BLaER1 treated with 17β-estradiol and CSF1 and Interleukin-3, amounts not matched to agents 10 nM and 100 nM (cell line): ENCODE measurements around the gene ONECUT1.

Experiments
- H3K27ac ChIP-seq, 11 experiments: shearing (Covaris generic); formaldehyde crosslinking; 2 replicates each; pipeline ENCODE4 v1.8.1; 2022
- H3K27me3 ChIP-seq, 11 experiments: shearing (Covaris generic); formaldehyde crosslinking; 2 replicates each; pipeline ENCODE4 v1.8.1; 2022
- H3K36me3 ChIP-seq, 11 experiments: shearing (Covaris generic); formaldehyde crosslinking; 2 replicates each; pipeline ENCODE4 v1.8.1; 2022
- H3K4me1 ChIP-seq, 10 experiments: shearing (Covaris generic); formaldehyde crosslinking; 2 replicates each; pipeline ENCODE4 v1.8.1; 2022
- H3K4me2 ChIP-seq, 11 experiments: shearing (Covaris generic); formaldehyde crosslinking; 2 replicates each; pipeline ENCODE4 v1.8.1; 2022
- H3K4me3 ChIP-seq, 10 experiments: shearing (Covaris generic); formaldehyde crosslinking; 2 replicates each; pipeline ENCODE4 v1.8.1; 2022
- H3K9ac ChIP-seq, 11 experiments: shearing (Covaris generic); formaldehyde crosslinking; 2 replicates each; pipeline ENCODE4 v1.8.1; 2022
- H3K9me3 ChIP-seq, 11 experiments: shearing (Covaris generic); formaldehyde crosslinking; replicated peaks in 1 of 11; 2 replicates each; pipeline ENCODE4 v1.8.1; 2022
- H4K20me1 ChIP-seq, 11 experiments: shearing (Covaris generic); formaldehyde crosslinking; 2 replicates each; pipeline ENCODE4 v1.8.1; 2022
- Cebpa-rat ChIP-seq, 11 experiments: shearing (Covaris generic); IDR thresholded peaks; 2 replicates each; pipeline ENCODE4 v1.8.1; 2022

Gene ONECUT1

GRCh38 chr15:52733088-52733487, 57.0 kb downstream of the ONECUT1 start:
- Histone ChIP-seq H3K4me1 (peaks cover 30 to 49% (median 42%) of the 10 kb centered on the region in 10 experiments), H3K9me3 (no peaks in the 10 kb centered on the region), H4K20me1 (no peaks in the 10 kb centered on the region), H3K36me3 (no peaks in the 10 kb centered on the region), H3K4me3 (no peak overlapping the region), H3K27ac (no peak overlapping the region), H3K27me3 (no peaks in the 10 kb centered on the region), H3K4me2 (peak overlapping the region; percentile 11 to 50 (median 36); a peak in 18 of 22 replicates), H3K9ac (no peak overlapping the region)
- no peak for TF ChIP-seq Cebpa-rat (IDR thresholded peaks at IDR 0.05)

DNA sequence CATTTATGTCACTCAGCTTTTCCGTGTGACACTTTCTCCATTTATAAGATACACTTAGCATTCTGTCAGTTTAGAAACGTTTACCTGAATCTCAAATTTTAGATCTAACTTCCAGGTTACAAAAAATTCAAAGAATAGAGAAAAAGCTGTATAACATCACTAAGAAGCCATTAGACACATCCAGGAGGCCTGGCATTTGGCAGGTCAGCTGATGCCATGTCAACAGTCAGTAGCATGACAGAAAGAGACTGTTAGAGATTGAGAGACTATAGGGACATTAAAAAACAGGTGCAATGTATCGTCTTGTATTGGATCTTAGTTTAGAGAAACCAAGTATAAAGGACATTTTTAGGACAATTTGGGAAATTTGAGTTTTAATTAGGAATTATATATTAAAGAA, 57.6 kb downstream of the ONECUT1 start:
- Histone ChIP-seq H4K20me1 (no peaks in the 10 kb centered on the region), H3K9ac (no peak overlapping the region), H3K4me3 (no peak overlapping the region), H3K27ac (no peak overlapping the region), H3K36me3 (no peaks in the 10 kb centered on the region), H3K27me3 (no peaks in the 10 kb centered on the region), H3K9me3 (no peaks in the 10 kb centered on the region), H3K4me1 (peaks cover 36 to 55% (median 45%) of the 10 kb centered on the region in 10 experiments), H3K4me2 (no peak overlapping the region)
- TF ChIP-seq Cebpa-rat (IDR thresholded peaks at IDR 0.05), result no peak

DNA sequence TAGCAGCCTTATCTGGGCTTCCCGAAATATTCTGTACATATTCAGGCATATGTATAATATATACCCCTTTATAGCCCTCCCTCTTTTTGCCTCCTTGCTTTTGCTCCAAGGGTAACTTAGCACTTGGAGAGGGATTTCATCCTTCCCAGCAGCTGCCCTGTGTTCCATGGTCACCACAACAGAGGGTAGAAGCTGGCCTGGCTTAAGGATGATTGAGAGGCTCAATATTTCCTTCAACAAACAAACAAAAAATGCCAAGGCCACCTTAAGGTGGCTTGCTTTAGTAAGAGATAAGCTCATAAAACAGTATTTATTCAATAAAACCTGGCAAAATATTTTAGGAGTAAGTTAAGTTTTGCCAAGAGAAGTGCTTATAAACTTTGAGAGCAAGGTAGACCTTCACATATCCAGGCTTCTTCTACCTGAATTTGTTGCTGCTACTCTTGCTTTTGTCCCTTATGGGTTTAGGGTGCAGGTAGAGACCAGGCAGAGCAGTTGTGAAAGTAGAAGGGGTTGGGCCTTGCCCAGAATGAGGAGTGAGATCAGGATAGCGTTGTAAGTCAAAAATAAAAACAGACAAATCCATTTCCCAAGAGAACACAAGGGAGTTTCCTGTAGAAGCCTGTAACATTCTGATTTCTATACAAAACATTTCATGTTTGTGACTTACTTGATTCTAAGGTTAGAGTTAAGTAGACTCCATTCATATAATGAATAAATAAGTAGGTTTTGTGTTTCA, 58.2 kb downstream of the ONECUT1 start:
- Histone ChIP-seq H3K9ac (no peak overlapping the region), H3K27ac (no peak overlapping the region), H3K4me2 (peak overlapping the region in 2 of 11 experiments; percentile 4 to 18; a peak in 3 of 22 replicates), H3K4me3 (no peak overlapping the region), H3K36me3 (no peaks in the 10 kb centered on the region), H3K9me3 (no peaks in the 10 kb centered on the region), H3K4me1 (peaks cover 37 to 61% (median 49%) of the 10 kb centered on the region in 10 experiments), H3K27me3 (no peaks in the 10 kb centered on the region), H4K20me1 (no peaks in the 10 kb centered on the region)
- no peak for TF ChIP-seq Cebpa-rat (IDR thresholded peaks at IDR 0.05)

GRCh38 chr15:52731004-52731403, 59.1 kb downstream of the ONECUT1 start:
- no peak overlapping the region for H3K4me3 ChIP-seq
- peak overlapping the region in 1 of 11 experiments; percentile 81; a peak in 1 of 22 replicates for H3K4me2 ChIP-seq
- H3K27me3 ChIP-seq, result no peaks in the 10 kb centered on the region
- no peaks in the 10 kb centered on the region for H4K20me1 ChIP-seq
- no peak for TF ChIP-seq Cebpa-rat (IDR thresholded peaks at IDR 0.05)
- H3K36me3 ChIP-seq, result no peaks in the 10 kb centered on the region
- peaks cover 37 to 62% (median 49%) of the 10 kb centered on the region in 10 experiments for H3K4me1 ChIP-seq
- no peaks in the 10 kb centered on the region for H3K9me3 ChIP-seq
- H3K27ac ChIP-seq, result no peak overlapping the region
- no peak overlapping the region for H3K9ac ChIP-seq

DNA sequence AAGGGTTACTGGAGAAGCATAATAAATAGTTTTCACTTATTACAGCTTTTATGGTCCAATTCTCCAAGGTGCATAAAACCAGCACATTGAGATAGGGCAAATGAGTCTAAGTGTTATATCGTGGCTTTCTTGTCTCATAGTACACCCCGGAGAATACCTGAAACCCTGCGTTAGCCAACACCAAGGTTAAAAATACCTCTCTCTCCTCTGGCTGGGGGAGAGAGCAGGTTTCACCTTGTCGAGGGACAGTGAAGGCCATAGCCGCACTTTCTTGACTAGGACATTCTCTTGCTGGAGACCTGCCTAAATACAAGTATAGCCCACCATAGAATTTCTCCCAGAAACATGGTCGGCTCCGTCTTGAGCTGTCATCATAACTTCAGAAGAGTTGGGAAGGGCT, 59.5 kb downstream of the ONECUT1 start:
- peak overlapping the region; percentile 20 to 81 (median 61); a peak in 15 of 22 replicates for H3K4me2 ChIP-seq

DNA sequence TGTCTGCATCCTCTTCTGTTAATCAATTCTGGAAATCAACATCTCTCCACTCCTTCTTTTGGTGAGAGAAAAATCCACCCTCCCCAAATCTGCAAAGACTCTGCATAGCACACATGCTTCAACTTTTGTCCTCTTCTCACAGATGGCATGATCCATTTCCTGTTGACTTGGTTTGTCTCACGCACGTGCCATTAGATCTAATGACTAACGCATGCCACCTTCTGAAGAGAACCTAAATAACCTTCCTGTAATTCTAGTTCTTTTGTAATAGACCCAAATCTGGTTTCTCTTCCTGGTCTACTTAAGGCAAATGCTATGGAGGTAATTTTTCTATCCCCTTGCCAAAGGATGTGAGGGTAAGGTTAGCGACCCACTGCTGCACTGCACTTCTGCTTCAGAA, 60.0 kb downstream of the ONECUT1 start:
- Histone ChIP-seq H3K27ac (peak overlapping the region in 1 of 11 experiments; percentile 20; a peak in 2 of 22 replicates), H4K20me1 (no peaks in the 10 kb centered on the region), H3K4me3 (no peak overlapping the region), H3K4me2 (peak overlapping the region; percentile 20 to 81 (median 61); a peak in 20 of 22 replicates), H3K27me3 (no peaks in the 10 kb centered on the region), H3K9me3 (no peaks in the 10 kb centered on the region), H3K9ac (no peak overlapping the region), H3K36me3 (no peaks in the 10 kb centered on the region), H3K4me1 (peaks cover 37 to 62% (median 49%) of the 10 kb centered on the region in 10 experiments)
- TF ChIP-seq Cebpa-rat (IDR thresholded peaks at IDR 0.05), result no peak

More for the DNA sequence above, 59.5 kb downstream of the ONECUT1 start:
- peaks cover 37 to 62% (median 49%) of the 10 kb centered on the region in 10 experiments for H3K4me1 ChIP-seq
- no peak overlapping the region for H3K27ac ChIP-seq
- H3K9ac ChIP-seq, result no peak overlapping the region
- TF ChIP-seq Cebpa-rat (IDR thresholded peaks at IDR 0.05), result no peak
- H3K36me3 ChIP-seq, result no peaks in the 10 kb centered on the region
- H3K27me3 ChIP-seq, result no peaks in the 10 kb centered on the region
- H4K20me1 ChIP-seq, result no peaks in the 10 kb centered on the region
- no peaks in the 10 kb centered on the region for H3K9me3 ChIP-seq
- no peak overlapping the region for H3K4me3 ChIP-seq

GRCh38 chr15:52728899-52729298, 61.2 kb downstream of the ONECUT1 start:
- Histone ChIP-seq H3K9me3 (no peaks in the 10 kb centered on the region), H3K4me1 (peaks cover 32 to 58% (median 45%) of the 10 kb centered on the region in 10 experiments), H3K9ac (no peak overlapping the region), H4K20me1 (no peaks in the 10 kb centered on the region), H3K27ac (no peak overlapping the region), H3K4me3 (no peak overlapping the region), H3K27me3 (no peaks in the 10 kb centered on the region), H3K4me2 (peak overlapping the region in 9 of 11 experiments; percentile 24 to 81 (median 66); a peak in 15 of 22 replicates), H3K36me3 (no peaks in the 10 kb centered on the region)
- no peak for TF ChIP-seq Cebpa-rat (IDR thresholded peaks at IDR 0.05)

DNA sequence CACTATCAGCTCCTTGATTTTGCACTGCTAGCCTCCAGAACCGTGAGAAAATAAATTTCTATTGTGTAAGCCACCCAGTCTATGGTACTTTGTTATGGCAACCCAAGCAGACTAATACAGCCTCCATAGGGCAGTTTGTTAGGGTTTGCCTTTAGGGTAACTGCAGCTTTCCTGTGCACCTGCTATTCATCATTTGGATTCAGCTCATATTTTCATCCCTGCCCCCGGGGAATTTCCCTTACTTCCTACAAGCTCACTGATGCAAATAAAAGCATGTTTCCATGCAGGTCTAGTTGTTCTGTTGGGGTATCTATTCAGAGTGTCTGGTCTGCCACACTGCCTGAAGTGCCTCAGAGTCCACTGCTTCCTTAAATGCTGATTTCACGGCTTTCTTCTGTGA, 62.3 kb downstream of the ONECUT1 start:
- Histone ChIP-seq H3K27me3 (no peaks in the 10 kb centered on the region), H3K4me3 (no peak overlapping the region), H3K27ac (no peak overlapping the region), H3K36me3 (no peaks in the 10 kb centered on the region), H3K4me2 (peak overlapping the region in 8 of 11 experiments; percentile 33 to 81 (median 68); a peak in 15 of 22 replicates), H3K9me3 (no peaks in the 10 kb centered on the region), H3K4me1 (peaks cover 21 to 47% (median 35%) of the 10 kb centered on the region in 10 experiments), H3K9ac (no peak overlapping the region), H4K20me1 (no peaks in the 10 kb centered on the region)
- TF ChIP-seq Cebpa-rat (IDR thresholded peaks at IDR 0.05), result no peak

DNA sequence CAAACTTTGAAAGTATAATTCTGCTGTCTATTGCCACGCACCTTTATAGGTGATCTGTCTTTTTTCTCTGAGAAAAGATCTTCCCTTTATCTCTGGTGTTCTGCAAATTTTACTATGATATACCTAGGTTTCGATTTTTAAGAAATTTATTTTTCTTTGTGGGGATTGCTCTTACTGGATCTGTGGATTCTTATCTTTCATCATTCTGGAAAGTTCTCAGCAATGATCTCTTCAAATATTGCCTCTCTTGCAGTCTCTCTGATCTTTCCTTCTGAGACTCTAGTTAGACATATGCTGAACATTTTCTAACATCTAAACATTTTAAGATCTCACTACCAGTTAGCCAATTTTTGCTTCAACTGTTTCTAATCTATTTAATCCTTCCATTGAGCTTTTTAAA, 63.9 kb downstream of the ONECUT1 start:
- no peak for TF ChIP-seq Cebpa-rat (IDR thresholded peaks at IDR 0.05)
- Histone ChIP-seq H3K9ac (no peak overlapping the region), H3K4me2 (no peak overlapping the region), H3K9me3 (no peaks in the 10 kb centered on the region), H3K27me3 (no peaks in the 10 kb centered on the region), H4K20me1 (no peaks in the 10 kb centered on the region), H3K27ac (no peak overlapping the region), H3K4me3 (no peak overlapping the region), H3K4me1 (peaks cover 21 to 41% (median 34%) of the 10 kb centered on the region in 10 experiments), H3K36me3 (no peaks in the 10 kb centered on the region)

GRCh38 chr15:52718551-52718950, 71.6 kb downstream of the ONECUT1 start:
- Histone ChIP-seq H3K4me2 (no peak overlapping the region), H3K27me3 (no peaks in the 10 kb centered on the region), H3K27ac (no peak overlapping the region), H3K4me1 (peaks cover 0 to 14% (median 0%) of the 10 kb centered on the region in 10 experiments; a peak in 4 of 20 replicates), H3K9me3 (0 out of 22 replicates have a peak, but pooled peaks cover 0 to 3% (median 0%) of the 10 kb centered on the region in 11 experiments), H3K4me3 (no peak overlapping the region), H3K36me3 (no peaks in the 10 kb centered on the region), H4K20me1 (no peaks in the 10 kb centered on the region), H3K9ac (no peak overlapping the region)
- TF ChIP-seq Cebpa-rat (IDR thresholded peaks at IDR 0.05), result no peak
